Osteoblast (primary cell): ENCODE results near the gene MYLK4. TPM values are rescaled to one million over a fixed set of nuclear protein-coding genes. Genes with fewer than 3 reads are reported as not detected.

ENCODE experiments used
- DNase-seq: peaks from one replicate; pipeline ENCODE4 v3.0.0; 2011; ENCODE audit warnings: low spot score, mixed read lengths; ENCODE audit not compliant: insufficient read length; ENCODE audit errors: missing footprints
- H2AFZ ChIP-seq: 2 replicates; pipeline ENCODE4 v1.6.0; 2011; ENCODE audit warnings: mild to moderate bottlenecking, low read length
- H3K27ac ChIP-seq: 2 replicates; pipeline ENCODE4 v1.5.1; 2011; ENCODE audit warnings: mild to moderate bottlenecking, low read depth, low read length, moderate library complexity
- H3K27me3 ChIP-seq: 2 replicates; pipeline ENCODE4 v1.6.0; 2012; ENCODE audit warnings: mild to moderate bottlenecking, control low read depth, inconsistent platforms, low read length, moderate library complexity; ENCODE audit not compliant: insufficient read depth
- H3K36me3 ChIP-seq: 2 replicates; pipeline ENCODE4 v1.5.1; 2011; ENCODE audit warnings: mild to moderate bottlenecking, low read length, control low read depth, moderate library complexity; ENCODE audit not compliant: insufficient read depth
- H3K4me1 ChIP-seq: 2 replicates; pipeline ENCODE4 v1.5.1; 2011; ENCODE audit warnings: mild to moderate bottlenecking, low read length, control low read depth, moderate library complexity; ENCODE audit not compliant: insufficient read depth
- H3K4me2 ChIP-seq: 2 replicates; pipeline ENCODE4 v1.6.0; 2011; ENCODE audit warnings: mild to moderate bottlenecking, low read length; ENCODE audit not compliant: insufficient read depth
- H3K4me3 ChIP-seq: fragments of 200-600 bp; sonication (generic); 3 replicates; pipeline ENCODE4 v1.5.1; 2012; ENCODE audit warnings: mild to moderate bottlenecking, low read length, inconsistent platforms; ENCODE audit not compliant: insufficient read depth
- H3K79me2 ChIP-seq: 2 replicates; pipeline ENCODE4 v1.6.0; 2012; ENCODE audit warnings: mild to moderate bottlenecking, low read length, control low read depth, inconsistent platforms; ENCODE audit not compliant: insufficient read depth
- H3K9me3 ChIP-seq: 2 replicates; pipeline ENCODE4 v1.5.1; 2011; ENCODE audit warnings: low read depth, low read length, control low read depth
- H4K20me1 ChIP-seq: 2 replicates; pipeline ENCODE4 v1.6.0; 2012; ENCODE audit warnings: mild to moderate bottlenecking, low read length, control low read depth; ENCODE audit not compliant: insufficient read depth
- CTCF ChIP-seq: IDR thresholded peaks from 2 replicates; pipeline ENCODE4 v1.5.1; 2011; ENCODE audit warnings: mild to moderate bottlenecking, low read depth, low read length, moderate library complexity; ENCODE audit errors: extremely low read depth
- total RNA-seq: library from RNA; depleted of rRNA; stranded (reverse); fragments of >200 nt; gene quantifications from 2 replicates; pipeline ENCODE4 v1.2.3, GENCODE V29; 2012

Gene MYLK4
- total RNA-seq, 1 donor: 0.36 TPM

GRCh38 chr6:2643935-2644539, 106.7 kb downstream of the MYLK4 start:
- Histone ChIP-seq H3K79me2 (no peaks in the 10 kb centered on the region), H3K27me3 (peaks cover 45% of the 10 kb centered on the region), H4K20me1 (no peaks in the 10 kb centered on the region), H3K4me2 (no peak overlapping the region), H3K27ac (no peak overlapping the region), H3K4me1 (no peaks in the 10 kb centered on the region), H3K4me3 (no peak overlapping the region), H3K36me3 (no peaks in the 10 kb centered on the region), H3K9me3 (no peaks in the 10 kb centered on the region), H2AFZ (no peak overlapping the region)
- TF ChIP-seq CTCF: no peak
- no peak for DNase-seq

- Histone ChIP-seq H3K27me3 (peaks cover 41% of the 10 kb centered on the region), H3K27ac (no peak overlapping the region), H3K4me1 (no peaks in the 10 kb centered on the region), H3K36me3 (no peaks in the 10 kb centered on the region), H3K4me2 (no peak overlapping the region), H2AFZ (no peak overlapping the region), H3K4me3 (no peak overlapping the region), H3K79me2 (no peaks in the 10 kb centered on the region), H4K20me1 (no peaks in the 10 kb centered on the region), H3K9me3 (no peaks in the 10 kb centered on the region)
- DNase-seq: no peak
- no peak for TF ChIP-seq CTCF
These were observed 107.6 kb downstream of the MYLK4 start for GRCh38 chr6:2643130-2643529.

GRCh38 chr6:2641044-2641725, 109.5 kb downstream of the MYLK4 start:
- TF ChIP-seq CTCF: no peak
- H4K20me1 ChIP-seq: no peaks in the 10 kb centered on the region
- no peaks in the 10 kb centered on the region for H3K4me1 ChIP-seq
- no peak overlapping the region for H3K4me2 ChIP-seq
- H3K9me3 ChIP-seq: no peaks in the 10 kb centered on the region
- H3K79me2 ChIP-seq: no peaks in the 10 kb centered on the region
- H2AFZ ChIP-seq: no peak overlapping the region
- no peak overlapping the region for H3K27ac ChIP-seq
- peaks cover 35% of the 10 kb centered on the region for H3K27me3 ChIP-seq
- DNase-seq: no peak
- no peaks in the 10 kb centered on the region for H3K36me3 ChIP-seq
- H3K4me3 ChIP-seq: no peak overlapping the region

GRCh38 chr6:2640551-2640950, 110.2 kb downstream of the MYLK4 start:
- Histone ChIP-seq H3K27me3 (peaks cover 34% of the 10 kb centered on the region), H4K20me1 (no peaks in the 10 kb centered on the region)
- DNase-seq: peak; percentile 54

More at GRCh38 chr6:2640551-2640950, 110.2 kb downstream of the MYLK4 start:
- H3K4me2 ChIP-seq: no peak overlapping the region
- H3K9me3 ChIP-seq: no peaks in the 10 kb centered on the region
- H2AFZ ChIP-seq: no peak overlapping the region
- H3K4me1 ChIP-seq: no peaks in the 10 kb centered on the region
- no peak overlapping the region for H3K27ac ChIP-seq
- TF ChIP-seq CTCF: no peak
- no peak overlapping the region for H3K4me3 ChIP-seq
- no peaks in the 10 kb centered on the region for H3K36me3 ChIP-seq
- H3K79me2 ChIP-seq: no peaks in the 10 kb centered on the region
